SK-N-MC (cell line): ENCODE measurements around the gene WFDC9.

ENCODE experiments used
- EZH2 ChIP-seq: fragments of 200-600 bp; sonication (generic); IDR thresholded peaks from one replicate; pipeline ENCODE4 v1.6.1; 2017; ENCODE audit warnings: antibody characterized with exemption
- FOXP2 ChIP-seq: optimal IDR thresholded peaks from 2 replicates; pipeline ENCODE3; 2011; ENCODE audit warnings: mild to moderate bottlenecking, moderate library complexity; ENCODE audit not compliant: insufficient read depth; ENCODE audit errors: extremely low read length, control extremely low read depth

- TF ChIP-seq EZH2 (no peak), FOXP2 (no peak)
Observed at GRCh38 chr20:45647441-45648050, 16.5 kb upstream of the WFDC9 start.
